Astrocyte of the spinal cord (primary cell): ENCODE data around the gene SNAPC2.

Experiments
- DNase-seq: peaks from one replicate; pipeline ENCODE4 v3.0.0; 2011; ENCODE audit warnings: low read depth, low spot score
- H3K4me3 ChIP-seq: 2 replicates; pipeline ENCODE4 v1.5.1; 2011; ENCODE audit warnings: low read depth, mild to moderate bottlenecking, low read length, moderate library complexity
- CTCF ChIP-seq: IDR thresholded peaks from 2 replicates; pipeline ENCODE4 v1.5.1; 2012; ENCODE audit warnings: low read depth, mild to moderate bottlenecking, low read length, inconsistent platforms
- in situ Hi-C: cut with HindIII; loops from 2 replicates; pipeline ENCODE4 v1.10.0; 2017; ENCODE audit warnings: low sequenced_read_pairs

SNAPC2 gene

DNA sequence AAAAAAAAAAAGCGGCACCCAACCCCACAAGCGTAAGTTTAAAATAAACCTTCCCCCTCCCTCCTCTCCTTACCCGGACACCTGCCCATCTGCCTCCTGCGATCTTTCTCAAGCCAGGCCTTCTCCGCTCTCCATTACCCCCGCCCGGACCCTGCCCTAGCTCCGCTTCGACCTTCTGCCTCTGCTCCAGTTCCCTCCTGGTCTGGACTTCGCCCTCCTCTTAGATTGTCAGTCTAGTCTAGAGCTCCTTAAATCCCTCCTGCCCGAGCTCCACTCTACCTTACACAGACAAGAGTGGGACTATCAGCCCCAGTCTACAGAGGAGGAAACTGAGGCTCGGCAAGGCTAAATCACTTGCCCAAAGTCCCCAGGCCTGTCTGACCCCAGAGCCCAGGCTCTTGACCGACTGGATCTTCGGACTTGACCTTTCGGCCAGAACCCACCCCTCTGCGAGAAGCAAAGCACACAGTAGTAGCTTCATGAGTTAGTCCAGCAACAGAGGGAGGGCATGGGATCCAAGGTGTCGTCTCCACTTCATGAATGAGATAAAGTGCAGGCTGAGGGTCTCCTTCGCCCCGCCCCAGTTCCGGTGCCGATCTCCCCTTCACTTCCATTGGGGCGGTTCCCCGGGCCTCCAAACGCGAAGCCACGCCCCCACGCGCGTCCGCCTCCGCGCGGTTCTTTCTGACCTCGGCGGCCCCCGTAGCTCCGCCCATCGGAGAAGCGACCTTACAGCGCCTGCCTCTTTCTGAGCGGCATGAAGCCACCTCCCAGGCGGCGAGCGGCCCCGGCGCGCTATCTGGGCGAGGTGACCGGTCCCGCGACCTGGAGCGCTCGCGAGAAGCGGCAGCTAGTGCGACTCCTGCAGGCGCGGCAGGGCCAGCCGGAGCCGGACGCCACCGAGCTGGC lies at the start of gene SNAPC2:
SNAPC2 (plus strand) TSS at position 729 of the 909 bp plus-strand sequence; CDS start at position 758, 29 bp downstream.
- H3K4me3 ChIP-seq, result peak within 1 kb of the TSS; percentile 48
- in situ Hi-C loops, result no loop called here
- DNase-seq, result peak; percentile 96
- TF ChIP-seq CTCF, result no peak

GRCh38 chr19:7870571-7871436 lies 49.3 kb upstream of the SNAPC2 start:
- no peak for TF ChIP-seq CTCF
- DNase-seq, result peak; percentile 35
- in situ Hi-C loops, result no loop called here
- no peak overlapping the region for H3K4me3 ChIP-seq

DNA sequence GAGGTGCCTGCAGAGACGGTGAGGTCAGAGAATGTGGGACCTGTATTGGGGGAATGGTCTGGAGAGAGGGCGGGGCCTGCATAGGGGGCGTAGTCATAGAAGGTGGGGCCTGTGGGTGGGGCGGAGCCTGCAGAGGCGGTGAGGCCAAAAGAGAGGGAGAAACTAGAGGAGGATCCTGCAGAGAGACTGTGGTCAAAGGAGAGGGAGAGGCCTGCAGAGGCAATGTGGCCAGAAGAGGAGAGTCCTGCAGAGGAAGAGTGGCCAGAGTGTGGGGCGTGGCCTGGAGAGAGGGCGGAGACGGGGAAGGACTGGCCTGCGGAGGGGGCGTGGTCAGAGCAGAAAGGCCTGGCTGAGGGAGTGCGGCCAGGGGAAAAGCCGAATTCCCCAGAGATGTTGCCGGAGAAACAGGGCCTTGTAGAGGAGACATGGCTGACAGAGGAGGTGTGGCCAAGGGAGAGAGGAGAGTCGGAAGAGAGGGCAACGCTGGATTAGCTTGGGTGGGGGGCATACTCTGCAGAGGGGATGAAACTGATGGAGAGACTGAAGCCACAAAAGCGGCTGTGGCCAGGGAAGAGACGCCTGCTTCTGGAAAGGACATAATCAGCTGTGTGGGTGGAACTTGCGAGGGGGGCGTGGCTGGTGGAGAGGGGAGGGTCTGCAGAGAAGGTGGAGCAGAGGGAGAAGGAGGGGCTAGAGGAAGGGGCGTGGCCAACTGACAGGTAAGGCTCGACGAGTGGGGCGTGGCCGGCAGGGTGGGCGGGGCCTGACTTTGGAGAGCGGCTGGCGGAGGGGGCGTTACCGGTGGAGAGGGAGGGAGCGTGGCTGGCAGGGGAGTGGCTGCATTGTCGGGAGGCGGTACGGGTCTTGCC lies 48.5 kb upstream of the SNAPC2 start:
- TF ChIP-seq CTCF, result no peak
- peak; percentile 92 for DNase-seq
- H3K4me3 ChIP-seq, result peak overlapping the region; percentile 35
- in situ Hi-C loops, result no loop called here

GRCh38 chr19:7872306-7873204 lies 47.6 kb upstream of the SNAPC2 start:
- no peak for TF ChIP-seq CTCF
- no peak overlapping the region for H3K4me3 ChIP-seq
- no peak for DNase-seq
- in situ Hi-C loops, result no loop called here

DNA sequence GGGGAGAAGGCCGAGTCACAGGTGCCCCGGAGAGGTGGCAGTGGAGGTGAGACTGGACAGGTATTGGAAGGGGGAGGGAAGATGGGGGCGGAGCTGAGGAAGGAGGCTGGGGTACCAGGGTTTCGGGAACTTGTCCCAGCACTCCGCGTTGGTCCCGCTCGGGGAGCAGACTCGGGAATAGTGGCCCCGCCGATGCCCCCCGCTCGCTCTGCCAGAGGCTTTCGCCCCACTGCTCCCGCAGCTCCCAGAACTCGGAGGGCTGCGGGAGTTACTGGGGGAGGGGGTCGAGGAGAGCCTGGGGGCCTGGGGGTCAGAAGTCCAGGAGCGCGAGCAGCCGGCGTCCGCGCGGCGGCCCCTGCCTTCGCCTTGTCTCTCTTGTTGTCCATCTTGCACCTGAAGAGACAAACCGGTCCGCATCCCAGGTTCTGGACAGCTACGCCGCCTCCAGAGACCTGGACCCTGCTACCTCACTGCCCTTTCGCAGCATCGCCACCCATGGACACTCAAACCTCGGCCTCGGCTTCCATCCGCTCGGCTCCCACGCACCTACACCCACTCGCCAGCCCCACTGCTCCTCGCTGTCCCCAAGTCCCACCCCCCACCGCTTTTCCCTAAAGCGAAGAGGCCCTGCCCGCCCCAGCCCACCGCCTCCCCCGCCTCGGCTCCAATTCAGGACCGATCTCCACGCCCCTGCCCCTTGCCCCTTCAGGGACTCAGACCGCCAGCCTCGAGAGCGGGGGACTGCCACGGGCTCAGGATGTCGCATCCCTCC lies 46.6 kb upstream of the SNAPC2 start:
- no peak for TF ChIP-seq CTCF
- no peak for DNase-seq
- in situ Hi-C loops, result no loop called here
- H3K4me3 ChIP-seq, result no peak overlapping the region
